GM12878 (cell line): Measurements from ENCODE around the gene PKN3. TPM values are rescaled to one million over a fixed set of nuclear protein-coding genes. Genes with fewer than 3 reads are reported as not detected.

Experiments used
- ATAC-seq: fragments of 200-7000 bp; cut with Tn5 transposase; 3 replicates; pipeline ENCODE4 v1.9.1; 2020; ENCODE audit warnings: mild to moderate bottlenecking, moderate library complexity
- BruUV-seq: library from RNA; stranded (reverse); fragments of 400-500 nt; replicated peaks from 2 replicates; lab custom pipeline; 2021; lab: Mats Ljungman, UMichigan
- CTCF ChIA-PET: fragments of 300-600 bp; sonication (Branson Sonifier 250); formaldehyde crosslinking; extraction: SDS; loops from one replicate; lab custom pipeline; 2021; ENCODE audit warnings: inconsistent platforms; lab: Yijun Ruan, JAX
- POLR2A ChIA-PET: fragments of 350-600 bp; formaldehyde crosslinking; extraction: SDS; loops from one replicate; lab custom pipeline; 2021; ENCODE audit warnings: inconsistent platforms; lab: Charles Lee
- RAD21 ChIA-PET: fragments of 300-600 bp; sonication (Branson Sonifier 250); formaldehyde crosslinking; loops from one replicate; lab custom pipeline; 2023; ENCODE audit warnings: antibody characterized with exemption; ENCODE audit not compliant: unreplicated experiment; lab: Charles Lee
- SMC1A ChIA-PET: fragments of 300-600 bp; sonication (Branson Sonifier 250); formaldehyde crosslinking; loops from one replicate; lab custom pipeline; 2023; ENCODE audit not compliant: unreplicated experiment, uncharacterized antibody; lab: Charles Lee
- DNase-seq: peaks from one replicate; pipeline ENCODE4 v3.0.0-alpha.2; 2011; ENCODE audit warnings: low read depth, low spot score
- FAIRE-seq: peaks from 3 replicates; lab custom pipeline; 2011; peaks lifted over from hg19 to GRCh38; lab: Jason Lieb, UNC
- H2AFZ ChIP-seq: 2 replicates; pipeline ENCODE4 v1.6.0; 2011; ENCODE audit warnings: low read depth, low read length, control low read depth; ENCODE audit not compliant: control insufficient read depth
- H3K27ac ChIP-seq: 2 replicates; pipeline ENCODE4 v1.5.1; 2011; ENCODE audit warnings: control low read depth; ENCODE audit not compliant: control insufficient read depth, insufficient read depth
- H3K27me3 ChIP-seq, 2 experiments: replicated peaks in 1 of 2; 2 replicates each; pipeline versions ENCODE4 v1.6.0 to v1.6.1; 2011; ENCODE audit warnings: low read length in 1 of 2; ENCODE audit not compliant: control insufficient read depth in 2 of 2, insufficient read depth in 2 of 2
- H3K36me3 ChIP-seq, 2 experiments: 2 replicates each; pipeline ENCODE4 v1.5.1; 2011; ENCODE audit warnings: low read length in 1 of 2; ENCODE audit not compliant: control insufficient read depth in 2 of 2, insufficient read depth in 2 of 2
- H3K4me1 ChIP-seq: 2 replicates; pipeline ENCODE4 v1.6.1; 2011; ENCODE audit warnings: mild to moderate bottlenecking, low read length, moderate library complexity, mixed read lengths; ENCODE audit not compliant: control insufficient read depth, insufficient read depth
- H3K4me2 ChIP-seq: 2 replicates; pipeline ENCODE4 v1.6.0; 2011; ENCODE audit warnings: control low read depth; ENCODE audit not compliant: control insufficient read depth, insufficient read depth
- H3K4me3 ChIP-seq: fragments of 200-600 bp; sonication (generic); 2 replicates; pipeline ENCODE4 v1.5.1; 2016
- H3K79me2 ChIP-seq: 2 replicates; pipeline ENCODE4 v1.6.0; 2011; ENCODE audit warnings: low read length; ENCODE audit not compliant: control insufficient read depth, insufficient read depth
- H3K9ac ChIP-seq: 2 replicates; pipeline ENCODE4 v1.8.0; 2011; ENCODE audit warnings: low read length, control low read depth, mixed read lengths; ENCODE audit not compliant: control insufficient read depth, insufficient read depth
- H3K9me3 ChIP-seq: replicated peaks from 3 replicates; pipeline ENCODE4 v1.5.1; 2011; ENCODE audit warnings: mild to moderate bottlenecking, low read length; ENCODE audit not compliant: control insufficient read depth, insufficient read depth
- H4K20me1 ChIP-seq: 2 replicates; pipeline ENCODE4 v1.6.0; 2011; ENCODE audit not compliant: control insufficient read depth, insufficient read depth
- BCL11A ChIP-seq: IDR thresholded peaks from 2 replicates; pipeline ENCODE4 v1.6.1; 2011; ENCODE audit warnings: low read depth, low read length
- BHLHE40 ChIP-seq, 2 experiments: fragments of 450-650 bp in 1 of 2; IDR thresholded peaks; 2 replicates each; pipeline ENCODE4 v1.6.1; 2011 to 2017; ENCODE audit warnings: low read depth in 2 of 2, borderline replicate concordance in 1 of 2, improper control_type of control experiment in 1 of 2, low read length in 1 of 2, mild to moderate bottlenecking in 1 of 2
- BRCA1 ChIP-seq: IDR thresholded peaks from 2 replicates; pipeline ENCODE4 v1.6.1; 2011; ENCODE audit warnings: low read depth, low read length, improper control_type of control experiment
- CHD1 ChIP-seq: IDR thresholded peaks from 2 replicates; pipeline ENCODE4 v1.6.1; 2012; ENCODE audit warnings: low read depth, low read length, improper control_type of control experiment
- EGR1 ChIP-seq, 2 experiments: IDR thresholded peaks; 1 replicate in 1 of 2; 2 replicates in 1 of 2; pipeline ENCODE4 v1.6.1; 2011 to 2012; ENCODE audit warnings: low read depth in 2 of 2, low read length in 2 of 2, borderline replicate concordance in 1 of 2, mild to moderate bottlenecking in 1 of 2, moderate library complexity in 1 of 2
- EP300 ChIP-seq, 2 experiments: fragments of 150-350 bp in 1 of 2; IDR thresholded peaks; 2 replicates each; pipeline ENCODE4 v1.6.1; 2011 to 2012; ENCODE audit warnings: low read depth in 2 of 2, low read length in 2 of 2, borderline replicate concordance in 1 of 2, improper control_type of control experiment in 1 of 2, inconsistent platforms in 1 of 2; ENCODE audit not compliant: control insufficient read depth in 1 of 2
- IKZF1 ChIP-seq: fragments of 450-650 bp; conservative IDR thresholded peaks from 2 replicates; pipeline ENCODE4 v1.6.1; 2017; ENCODE audit warnings: antibody characterized with exemption, mild to moderate bottlenecking
- IKZF2 ChIP-seq, 2 experiments: fragments of 450-650 bp; IDR thresholded peaks; 2 replicates each; pipeline ENCODE4 v1.6.1; 2017; ENCODE audit warnings: mild to moderate bottlenecking in 2 of 2, moderate library complexity in 2 of 2
- JUND ChIP-seq: IDR thresholded peaks from 2 replicates; pipeline ENCODE4 v1.6.1; 2012; ENCODE audit warnings: low read depth, mild to moderate bottlenecking, low read length, improper control_type of control experiment, moderate library complexity
- MEF2B ChIP-seq: fragments of 450-650 bp; IDR thresholded peaks from 2 replicates; pipeline ENCODE4 v1.6.1; 2018; ENCODE audit warnings: mild to moderate bottlenecking, moderate library complexity; ENCODE audit not compliant: partially characterized antibody, poor library complexity, severe bottlenecking
- MTA2 ChIP-seq: fragments of 450-650 bp; IDR thresholded peaks from 2 replicates; pipeline ENCODE4 v1.6.1; 2016; ENCODE audit warnings: low read depth, mild to moderate bottlenecking, moderate library complexity
- NBN ChIP-seq: fragments of 450-650 bp; IDR thresholded peaks from 2 replicates; pipeline ENCODE4 v1.6.1; 2016
- NFIC ChIP-seq: IDR thresholded peaks from 2 replicates; pipeline ENCODE4 v1.6.1; 2012; ENCODE audit warnings: low read depth, mild to moderate bottlenecking, inconsistent platforms, low read length, moderate library complexity
- SIN3A ChIP-seq: IDR thresholded peaks from 2 replicates; pipeline ENCODE4 v1.6.1; 2012; ENCODE audit warnings: low read depth, low read length, improper control_type of control experiment
- WGBS: methylation state at CpG from one replicate; pipeline ENCODE4 v1.1.6; 2016; ENCODE audit warnings: low lambda C conversion rate; ENCODE audit not compliant: insufficient replicate concordance, insufficient coverage; ENCODE audit errors: missing lambda C conversion rate; 5-methylcytosine and 5-hydroxymethylcytosine counted together
- in situ Hi-C: fragments of 300-500 bp; cut with MboI; formaldehyde crosslinking; loops from 9 replicates; pipeline ENCODE4 v1.14.3; 2018; ENCODE audit warnings: mixed read lengths
- intact Hi-C: fragments of 100-400 bp; cut with micrococcal nuclease; formaldehyde crosslinking; loops from one replicate; pipeline ENCODE4 v1.14.2; 2022; ENCODE audit not compliant: unreplicated experiment
- polyA plus RNA-seq, 11 experiments: library from polyadenylated mRNA; depleted of rRNA in 4 of 11; unstranded in 6 of 11; stranded (reverse) in 5 of 11; fragments of >200 nt; fragmentation: Nextera tagmentation in 4 of 11; fragmentation: Illumina TruSeq in 1 of 11; extraction: Ambion mirVana in 4 of 11; extraction: Trizol in 1 of 11; gene quantifications; 1 replicate in 1 of 11; 2 replicates in 10 of 11; pipeline versions ENCODE4 v1.2.1 to v1.2.3, GENCODE V29; 2011 to 2016; ENCODE audit warnings: inconsistent platforms in 2 of 11, missing spikeins in 2 of 11, low read depth in 1 of 11
- total RNA-seq, 4 experiments: library from RNA; depleted of rRNA in 3 of 4; stranded (reverse); fragments of >200 nt in 3 of 4; fragmentation: Illumina TruSeq in 1 of 4; extraction: Trizol in 1 of 4; gene quantifications; 2 replicates each; pipeline versions ENCODE4 v1.2.1 to v1.2.3, GENCODE V29; 2013 to 2021
- TF ChIP-seq, protein P1 (sequence below): fragments of 450-650 bp; IDR thresholded peaks from 2 replicates; pipeline ENCODE4 v1.6.1; 2017; ENCODE audit warnings: low read depth, mild to moderate bottlenecking, moderate library complexity
- TF ChIP-seq, protein P2 (sequence below): fragments of 450-650 bp; IDR thresholded peaks from 2 replicates; pipeline ENCODE4 v1.6.1; 2014; ENCODE audit warnings: mild to moderate bottlenecking

The PKN3 gene
- total and polyA plus RNA-seq, 10 of the 15 experiments (the other 5 are each of a cell fraction or from before 2014, with no cell fraction given) = 0.35 to 11.0 (median 3.3) TPM

- Histone ChIP-seq H3K9me3 (no peaks in the 10 kb centered on the region), H3K4me1 (no peaks in the 10 kb centered on the region), H3K4me3 (no peak overlapping the region), H3K4me2 (no peak overlapping the region), H3K36me3 (peaks cover 4 to 21% of the 10 kb centered on the region in 2 experiments), H4K20me1 (peaks cover 3% of the 10 kb centered on the region), H3K27ac (peak overlapping the region; percentile 48; the same call in 1 of the 2 replicates), H3K27me3 (no peaks in the 10 kb centered on the region), H3K79me2 (peaks cover 41% of the 10 kb centered on the region), H2AFZ (no peak overlapping the region), H3K9ac (no peak overlapping the region)
- POLR2A ChIA-PET = interaction anchor here (0.5 to 1.6 kb wide), 3 partner anchors 27 to 451 kb away, joined by 3 to 8 read pairs (median 3); no protein-coding TSS in a partner anchor
- no TSS peak for BruUV-seq
- WGBS = 10% methylated on average over 6 of the region's 6 CpGs
- intact Hi-C loops = no loop called here
- CTCF ChIA-PET = interaction anchor here (0.6 to 1.8 kb wide), 3 partner anchors 8 to 94 kb away, joined by 3 to 13 read pairs (median 4); partner anchors contain the start of gene PKN3
- RAD21 ChIA-PET = interaction anchor here (1.3 kb wide), 1 partner anchor 8 kb away, joined by 3 read pairs; the partner anchor contains the start of gene PKN3
- no peak for FAIRE-seq
- in situ Hi-C loops = no loop called here
- SMC1A ChIA-PET = interaction anchor here (0.8 to 1.4 kb wide), 3 partner anchors 10 to 61 kb away, joined by 3 to 8 read pairs (median 5); no protein-coding TSS in a partner anchor
- no peak for DNase-seq
- peak; percentile 56 for ATAC-seq
- no peak for TF ChIP-seq BCL11A
- TF ChIP-seq CHD1 = no peak
- TF ChIP-seq, protein P1, sequence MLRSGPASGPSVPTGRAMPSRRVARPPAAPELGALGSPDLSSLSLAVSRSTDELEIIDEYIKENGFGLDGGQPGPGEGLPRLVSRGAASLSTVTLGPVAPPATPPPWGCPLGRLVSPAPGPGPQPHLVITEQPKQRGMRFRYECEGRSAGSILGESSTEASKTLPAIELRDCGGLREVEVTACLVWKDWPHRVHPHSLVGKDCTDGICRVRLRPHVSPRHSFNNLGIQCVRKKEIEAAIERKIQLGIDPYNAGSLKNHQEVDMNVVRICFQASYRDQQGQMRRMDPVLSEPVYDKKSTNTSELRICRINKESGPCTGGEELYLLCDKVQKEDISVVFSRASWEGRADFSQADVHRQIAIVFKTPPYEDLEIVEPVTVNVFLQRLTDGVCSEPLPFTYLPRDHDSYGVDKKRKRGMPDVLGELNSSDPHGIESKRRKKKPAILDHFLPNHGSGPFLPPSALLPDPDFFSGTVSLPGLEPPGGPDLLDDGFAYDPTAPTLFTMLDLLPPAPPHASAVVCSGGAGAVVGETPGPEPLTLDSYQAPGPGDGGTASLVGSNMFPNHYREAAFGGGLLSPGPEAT = peak; percentile 68; the same call in 1 of the 2 replicates
- peak in 1 of 2 experiments; percentile 17; a peak in 1 of 4 replicates for TF ChIP-seq EP300 (IDR thresholded peaks at IDR 0.05; ENCODE audit: borderline replicate concordance in 1 of 2, control insufficient read depth in 1 of 2, low read depth in 2 of 2, low read length in 2 of 2)
- TF ChIP-seq NBN = no peak
- no peak for TF ChIP-seq SIN3A
- TF ChIP-seq BHLHE40 (IDR thresholded peaks at IDR 0.05; ENCODE audit: borderline replicate concordance in 1 of 2, low read depth in 2 of 2, low read length in 1 of 2) = peak in 1 of 2 experiments; percentile 46; a peak in 1 of 4 replicates
- TF ChIP-seq IKZF2 (IDR thresholded peaks at IDR 0.05) = peak; percentile 47 to 54; a peak in 3 of 4 replicates
- TF ChIP-seq MTA2 = 0 out of 2 replicates have a peak, but pooled peaks have one; percentile 31
- TF ChIP-seq BRCA1 = no peak
- no peak for TF ChIP-seq EGR1 (IDR thresholded peaks at IDR 0.05; ENCODE audit: borderline replicate concordance in 1 of 2, low read depth in 2 of 2, low read length in 2 of 2)
- TF ChIP-seq, protein P2, sequence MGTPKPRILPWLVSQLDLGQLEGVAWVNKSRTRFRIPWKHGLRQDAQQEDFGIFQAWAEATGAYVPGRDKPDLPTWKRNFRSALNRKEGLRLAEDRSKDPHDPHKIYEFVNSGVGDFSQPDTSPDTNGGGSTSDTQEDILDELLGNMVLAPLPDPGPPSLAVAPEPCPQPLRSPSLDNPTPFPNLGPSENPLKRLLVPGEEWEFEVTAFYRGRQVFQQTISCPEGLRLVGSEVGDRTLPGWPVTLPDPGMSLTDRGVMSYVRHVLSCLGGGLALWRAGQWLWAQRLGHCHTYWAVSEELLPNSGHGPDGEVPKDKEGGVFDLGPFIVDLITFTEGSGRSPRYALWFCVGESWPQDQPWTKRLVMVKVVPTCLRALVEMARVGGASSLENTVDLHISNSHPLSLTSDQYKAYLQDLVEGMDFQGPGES = no peak
- TF ChIP-seq NFIC = no peak
- no peak for TF ChIP-seq JUND
- TF ChIP-seq MEF2B = peak; percentile 53
- peak; percentile 46 for TF ChIP-seq IKZF1
Measured at GRCh38 chr9:128694344-128694743, 8.0 kb upstream of the PKN3 start.
